SK-N-MC (cell line): ENCODE measurements around the gene GJA3.

ENCODE experiments used
- DNase-seq: peaks from one replicate; pipeline ENCODE4 v3.0.0-alpha.2; 2011; ENCODE audit warnings: low read depth, low spot score
- H3K27ac ChIP-seq: fragments of 200-600 bp; sonication (generic); 2 replicates; pipeline ENCODE4 v1.5.1; 2016; ENCODE audit warnings: mixed run types
- H3K36me3 ChIP-seq: fragments of 200-600 bp; sonication (generic); 2 replicates; pipeline ENCODE4 v1.6.1; 2017; ENCODE audit warnings: antibody characterized with exemption, low read length, mixed read lengths; ENCODE audit not compliant: insufficient read depth
- H3K4me3 ChIP-seq: fragments of 200-600 bp; sonication (generic); 2 replicates; pipeline ENCODE4 v1.5.1; 2016
- H3K9ac ChIP-seq: fragments of 200-600 bp; sonication (generic); 2 replicates; pipeline ENCODE4 v1.8.0; 2017; ENCODE audit warnings: mixed run types, mixed read lengths; ENCODE audit not compliant: insufficient read length
- H3K9me3 ChIP-seq: fragments of 200-600 bp; sonication (generic); 2 replicates; pipeline ENCODE4 v1.6.1; 2017; ENCODE audit warnings: low read depth, mild to moderate bottlenecking, antibody characterized with exemption, low read length, moderate library complexity, mixed read lengths
- EZH2 ChIP-seq: fragments of 200-600 bp; sonication (generic); IDR thresholded peaks from one replicate; pipeline ENCODE4 v1.6.1; 2017; ENCODE audit warnings: antibody characterized with exemption
- FOXP2 ChIP-seq: optimal IDR thresholded peaks from 2 replicates; pipeline ENCODE3; 2011; ENCODE audit warnings: mild to moderate bottlenecking, moderate library complexity; ENCODE audit not compliant: insufficient read depth; ENCODE audit errors: extremely low read length, control extremely low read depth
- POLR2AphosphoS5 ChIP-seq: IDR thresholded peaks from 2 replicates; pipeline ENCODE4 v1.6.1; 2012; ENCODE audit warnings: mild to moderate bottlenecking, low read depth, low read length, borderline replicate concordance

GJA3 gene

GRCh38 chr13:20188667-20189553 lies 28.1 kb upstream of the GJA3 start:
- no peak for DNase-seq
- Histone ChIP-seq H3K4me3 (no peak overlapping the region), H3K9ac (no peak overlapping the region), H3K36me3 (no peaks in the 10 kb centered on the region), H3K27ac (no peak overlapping the region), H3K9me3 (no peaks in the 10 kb centered on the region)
- no peak for TF ChIP-seq FOXP2
- no peak for TF ChIP-seq POLR2AphosphoS5
- no peak for TF ChIP-seq EZH2

GRCh38 chr13:20186771-20187170 lies 25.9 kb upstream of the GJA3 start:
- no peak overlapping the region for H3K9ac ChIP-seq
- H3K27ac ChIP-seq: no peak overlapping the region
- DNase-seq: no peak
- no peak overlapping the region for H3K4me3 ChIP-seq
- no peaks in the 10 kb centered on the region for H3K9me3 ChIP-seq
- H3K36me3 ChIP-seq: no peaks in the 10 kb centered on the region
- no peak for TF ChIP-seq FOXP2
- no peak for TF ChIP-seq POLR2AphosphoS5
- TF ChIP-seq EZH2: no peak

- no peak for DNase-seq
- Histone ChIP-seq H3K4me3 (no peak overlapping the region), H3K27ac (no peak overlapping the region), H3K9ac (no peak overlapping the region), H3K36me3 (no peaks in the 10 kb centered on the region), H3K9me3 (no peaks in the 10 kb centered on the region)
- TF ChIP-seq FOXP2: no peak
- TF ChIP-seq EZH2: no peak
- no peak for TF ChIP-seq POLR2AphosphoS5
These were observed 24.7 kb upstream of the GJA3 start for GRCh38 chr13:20185366-20186056.

GRCh38 chr13:20182231-20182846 lies 21.5 kb upstream of the GJA3 start:
- no peaks in the 10 kb centered on the region for H3K9me3 ChIP-seq
- no peak for TF ChIP-seq FOXP2
- no peak for TF ChIP-seq POLR2AphosphoS5
- no peak for TF ChIP-seq EZH2
- H3K27ac ChIP-seq: no peak overlapping the region
- no peak overlapping the region for H3K9ac ChIP-seq
- DNase-seq: peak; percentile 70
- 0 out of 2 replicates have a peak overlapping the region, but pooled peaks have one; percentile 28 for H3K4me3 ChIP-seq
- H3K36me3 ChIP-seq: no peaks in the 10 kb centered on the region

GRCh38 chr13:20181188-20181587 lies 20.3 kb upstream of the GJA3 start:
- DNase-seq: no peak
- no peak overlapping the region for H3K9ac ChIP-seq

GRCh38 chr13:20178156-20178555 lies 17.3 kb upstream of the GJA3 start:
- no peaks in the 10 kb centered on the region for H3K36me3 ChIP-seq
- DNase-seq: no peak
- TF ChIP-seq POLR2AphosphoS5 (no peak), FOXP2 (no peak), EZH2 (no peak)
- H3K9ac ChIP-seq: no peak overlapping the region
- H3K9me3 ChIP-seq: no peaks in the 10 kb centered on the region
- no peak overlapping the region for H3K4me3 ChIP-seq
- no peak overlapping the region for H3K27ac ChIP-seq

More at GRCh38 chr13:20181188-20181587, 20.3 kb upstream of the GJA3 start:
- no peak for TF ChIP-seq FOXP2
- TF ChIP-seq POLR2AphosphoS5: no peak
- no peak for TF ChIP-seq EZH2
- Histone ChIP-seq H3K36me3 (no peaks in the 10 kb centered on the region), H3K9me3 (no peaks in the 10 kb centered on the region), H3K4me3 (peak overlapping the region; percentile 22; the same call in 1 of the 2 replicates), H3K27ac (no peak overlapping the region)

- Histone ChIP-seq H3K4me3 (no peak overlapping the region), H3K9me3 (no peaks in the 10 kb centered on the region), H3K36me3 (no peaks in the 10 kb centered on the region), H3K27ac (no peak overlapping the region), H3K9ac (no peak overlapping the region)
- DNase-seq: no peak
- TF ChIP-seq FOXP2: no peak
- no peak for TF ChIP-seq EZH2
- TF ChIP-seq POLR2AphosphoS5: no peak
These were observed 16.4 kb upstream of the GJA3 start for GRCh38 chr13:20177049-20177831.
